ENCODE measurements around the gene TYR.

Gene TYR

GRCh38 chr11:89168396-89168795 lies 9.3 kb upstream of the TYR start:
- Mint-ChIP-seq H3K4me1 (no peaks in the 10 kb centered on the region), H3K9me3 (no peaks in the 10 kb centered on the region), H3K27me3 (ENCODE audit: low read depth) (no peaks in the 10 kb centered on the region), H3K36me3 (ENCODE audit: low read depth) (no peaks in the 10 kb centered on the region), H3K27ac (no peak overlapping the region), H3K4me3 (no peak overlapping the region)
- no peak for TF ChIP-seq CTCF (IDR thresholded peaks at IDR 0.05; ENCODE audit: unreplicated experiment in 3 of 3)

GRCh38 chr11:89175796-89176195 lies 1.9 kb upstream of the TYR start:
- H3K4me1 Mint-ChIP-seq, result no peaks in the 10 kb centered on the region
- TF ChIP-seq CTCF (IDR thresholded peaks at IDR 0.05; ENCODE audit: unreplicated experiment in 3 of 3), result no peak
- H3K27ac Mint-ChIP-seq, result no peak overlapping the region
- no peaks in the 10 kb centered on the region for H3K9me3 Mint-ChIP-seq
- H3K4me3 Mint-ChIP-seq, result no peak overlapping the region
- H3K36me3 Mint-ChIP-seq (ENCODE audit: low read depth), result no peaks in the 10 kb centered on the region
- no peaks in the 10 kb centered on the region for H3K27me3 Mint-ChIP-seq (ENCODE audit: low read depth)

GRCh38 chr11:89176938-89177337 lies 737 bp upstream of the TYR start:
- Mint-ChIP-seq H3K4me3 (no peak overlapping the region), H3K9me3 (no peaks in the 10 kb centered on the region), H3K4me1 (peaks cover 5% of the 10 kb centered on the region), H3K27ac (no peak overlapping the region), H3K27me3 (ENCODE audit: low read depth) (no peaks in the 10 kb centered on the region), H3K36me3 (ENCODE audit: low read depth) (no peaks in the 10 kb centered on the region)
- TF ChIP-seq CTCF (IDR thresholded peaks at IDR 0.05; ENCODE audit: unreplicated experiment in 3 of 3), result no peak

- Mint-ChIP-seq H3K36me3 (ENCODE audit: low read depth) (no peaks in the 10 kb centered on the region), H3K4me1 (peaks cover 5% of the 10 kb centered on the region), H3K27ac (no peak overlapping the region), H3K4me3 (no peak overlapping the region), H3K27me3 (ENCODE audit: low read depth) (no peaks in the 10 kb centered on the region), H3K9me3 (no peaks in the 10 kb centered on the region)
- no peak for TF ChIP-seq CTCF (IDR thresholded peaks at IDR 0.05; ENCODE audit: unreplicated experiment in 3 of 3)
These were observed 3.4 kb downstream of the TYR start for GRCh38 chr11:89181111-89181510.

- Mint-ChIP-seq H3K4me1 (peaks cover 5% of the 10 kb centered on the region), H3K9me3 (no peaks in the 10 kb centered on the region), H3K36me3 (ENCODE audit: low read depth) (no peaks in the 10 kb centered on the region), H3K27me3 (ENCODE audit: low read depth) (no peaks in the 10 kb centered on the region), H3K4me3 (no peak overlapping the region), H3K27ac (no peak overlapping the region)
- no peak for TF ChIP-seq CTCF (IDR thresholded peaks at IDR 0.05; ENCODE audit: unreplicated experiment in 3 of 3)
These were observed 5.3 kb downstream of the TYR start for GRCh38 chr11:89182773-89183518.

GRCh38 chr11:89184021-89184420 lies 6.3 kb downstream of the TYR start:
- Mint-ChIP-seq H3K9me3 (no peaks in the 10 kb centered on the region), H3K36me3 (ENCODE audit: low read depth) (no peaks in the 10 kb centered on the region), H3K27ac (no peak overlapping the region), H3K27me3 (ENCODE audit: low read depth) (no peaks in the 10 kb centered on the region), H3K4me1 (peaks cover 5% of the 10 kb centered on the region), H3K4me3 (no peak overlapping the region)
- TF ChIP-seq CTCF (IDR thresholded peaks at IDR 0.05; ENCODE audit: unreplicated experiment in 3 of 3), result no peak

Measured in nephron (organoid).